ENCODE results near the gene MAGEB17.

The MAGEB17 gene

DNA sequence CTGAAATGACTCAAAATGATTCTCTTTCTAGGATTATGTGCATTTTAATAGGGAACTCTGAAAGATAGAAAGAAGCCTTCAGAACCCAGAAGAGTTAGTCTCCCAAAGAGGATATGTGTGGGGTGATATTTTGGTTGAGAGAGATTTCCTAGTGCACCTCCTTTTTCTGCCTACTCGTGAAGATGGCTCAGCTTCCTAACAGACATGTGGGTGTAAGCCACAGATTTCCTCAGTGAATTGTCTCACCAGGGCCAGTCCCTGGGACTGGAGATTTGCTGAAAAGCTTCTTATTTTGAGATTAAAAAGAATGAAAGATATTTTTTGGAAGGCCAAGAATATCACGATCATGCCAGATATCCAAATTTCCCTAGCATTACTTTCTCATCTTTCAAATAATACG is 42.8 kb downstream of the MAGEB17 start:
- DNase-seq (ENCODE audit: low read depth in 3 of 3) = no peak

DNA sequence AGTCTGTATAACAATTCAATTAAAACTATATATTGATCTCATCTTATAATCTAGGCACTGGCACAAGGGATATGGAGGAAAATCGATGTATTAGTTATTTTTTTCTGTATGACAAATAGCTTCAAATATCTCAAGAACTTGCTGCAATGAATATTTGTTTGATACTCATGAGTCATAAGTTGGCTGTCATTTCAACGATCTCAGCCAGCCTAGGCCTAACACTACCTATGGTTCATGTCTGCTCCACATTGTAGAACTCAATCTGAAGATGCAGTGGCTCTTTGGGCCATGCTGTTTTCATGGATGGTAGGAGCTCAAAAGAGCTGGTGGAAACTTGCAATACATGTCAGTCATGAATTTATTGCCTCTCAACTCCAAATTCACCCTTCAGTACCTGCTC is 44.7 kb downstream of the MAGEB17 start:
- no peak for DNase-seq (ENCODE audit: low read depth in 3 of 3)

- no peak for DNase-seq (ENCODE audit: low read depth in 3 of 3)
Measured at GRCh38 chrX:16212436-16212835, 45.2 kb downstream of the MAGEB17 start.

GRCh38 chrX:16213961-16214360 is 46.7 kb downstream of the MAGEB17 start:
- no peak for DNase-seq (ENCODE audit: low read depth in 3 of 3)

DNA sequence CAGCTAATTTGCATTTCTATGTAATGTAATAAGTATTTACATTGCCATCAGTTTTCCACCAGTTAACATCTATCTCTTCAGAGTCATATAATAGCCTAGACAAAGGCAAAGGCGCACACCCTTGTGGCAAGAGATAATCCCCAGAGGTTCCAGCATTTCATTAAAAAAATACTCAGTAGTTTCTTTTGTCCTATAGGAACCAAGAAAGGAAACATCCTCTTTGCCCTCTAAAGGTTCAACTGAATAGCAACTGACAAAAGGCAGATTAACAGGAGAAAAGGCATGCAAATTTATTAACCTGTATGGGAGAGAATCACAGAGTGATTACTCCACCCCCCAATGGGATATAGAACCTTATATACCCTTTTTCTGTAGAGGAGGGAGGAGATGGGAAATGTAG is 48.4 kb downstream of the MAGEB17 start:
- no peak for DNase-seq (ENCODE audit: low read depth in 3 of 3)
